ENCODE results near the gene CCDC191. TPM values are rescaled to one million over a fixed set of nuclear protein-coding genes. Genes with fewer than 3 reads are reported as not detected.

Gene CCDC191
- total and polyA plus RNA-seq, 5 donors from 2014 or later = 0.87 to 6.5 (median 1.4) TPM

GRCh38 chr3:114052216-114052615 lies 4.1 kb downstream of the CCDC191 start:
- H3K4me1 Mint-ChIP-seq = peaks cover 3 to 15% (median 13%) of the 10 kb centered on the region in 4 donors
- no peaks in the 10 kb centered on the region for H3K27me3 ChIP-seq (ENCODE audit: control insufficient read depth, insufficient read depth, low read length)
- no peaks in the 10 kb centered on the region for H3K27me3 Mint-ChIP-seq
- ATAC-seq (ENCODE audit: low read depth in 2 of 2) (no peak), DNase-seq (no peak)
- H3K4me3 Mint-ChIP-seq = no peak overlapping the region
- H3K36me3 ChIP-seq (ENCODE audit: control insufficient read depth, insufficient read depth, low read length) = no peaks in the 10 kb centered on the region
- no peaks in the 10 kb centered on the region for H3K9me3 ChIP-seq (ENCODE audit: control insufficient read depth in 2 of 2, low read length in 2 of 2)
- no peak overlapping the region for H3K4me3 ChIP-seq (ENCODE audit: low read depth, low read length)
- H3K9me3 Mint-ChIP-seq = peaks cover 0 to 1% (median 0%) of the 10 kb centered on the region in 7 donors
- H3K27ac ChIP-seq (ENCODE audit: insufficient read depth, low read length, poor library complexity, severe bottlenecking) = no peak overlapping the region
- H3K4me1 ChIP-seq (ENCODE audit: control insufficient read depth, insufficient read depth, low read length, poor library complexity, severe bottlenecking) = peaks cover 12% of the 10 kb centered on the region
- no peak overlapping the region for H3K27ac Mint-ChIP-seq
- peaks cover 7% of the 10 kb centered on the region for H3K36me3 Mint-ChIP-seq

GRCh38 chr3:114043205-114043604 lies 13.1 kb downstream of the CCDC191 start:
- no peaks in the 10 kb centered on the region for H3K9me3 ChIP-seq (ENCODE audit: control insufficient read depth in 2 of 2, low read length in 2 of 2)
- no peak overlapping the region for H3K27ac Mint-ChIP-seq
- DNase-seq (peak in 1 of 3 donors; percentile 34), ATAC-seq (ENCODE audit: low read depth in 2 of 2) (no peak)
- H3K9me3 Mint-ChIP-seq = no peaks in the 10 kb centered on the region
- no peak overlapping the region for H3K4me3 ChIP-seq (ENCODE audit: low read depth, low read length)
- no peaks in the 10 kb centered on the region for H3K4me1 ChIP-seq (ENCODE audit: control insufficient read depth, insufficient read depth, low read length, poor library complexity, severe bottlenecking)
- H3K27ac ChIP-seq (ENCODE audit: insufficient read depth, low read length, poor library complexity, severe bottlenecking) = no peak overlapping the region
- H3K36me3 Mint-ChIP-seq = peaks cover 17% of the 10 kb centered on the region
- no peak overlapping the region for H3K4me3 Mint-ChIP-seq
- H3K27me3 ChIP-seq (ENCODE audit: control insufficient read depth, insufficient read depth, low read length) = no peaks in the 10 kb centered on the region
- peaks cover 0 to 4% (median under 1%) of the 10 kb centered on the region in 4 donors for H3K4me1 Mint-ChIP-seq
- no peaks in the 10 kb centered on the region for H3K27me3 Mint-ChIP-seq
- H3K36me3 ChIP-seq (ENCODE audit: control insufficient read depth, insufficient read depth, low read length) = no peaks in the 10 kb centered on the region

- H3K4me1 ChIP-seq (ENCODE audit: control insufficient read depth, insufficient read depth, low read length, poor library complexity, severe bottlenecking) = no peaks in the 10 kb centered on the region
These were observed 20.4 kb downstream of the CCDC191 start for GRCh38 chr3:114035896-114036295.

GRCh38 chr3:114034787-114035545 lies 21.4 kb downstream of the CCDC191 start:
- no peaks in the 10 kb centered on the region for H3K9me3 Mint-ChIP-seq
- no peak for ATAC-seq (ENCODE audit: low read depth in 2 of 2)

More at GRCh38 chr3:114035896-114036295, 20.4 kb downstream of the CCDC191 start:
- H3K4me3 ChIP-seq (ENCODE audit: low read depth, low read length) = no peak overlapping the region
- H3K27me3 ChIP-seq (ENCODE audit: control insufficient read depth, insufficient read depth, low read length) = no peaks in the 10 kb centered on the region
- no peaks in the 10 kb centered on the region for H3K9me3 Mint-ChIP-seq
- H3K27ac Mint-ChIP-seq = no peak overlapping the region
- no peak overlapping the region for H3K27ac ChIP-seq (ENCODE audit: insufficient read depth, low read length, poor library complexity, severe bottlenecking)
- ATAC-seq (ENCODE audit: low read depth in 2 of 2) = no peak
- H3K36me3 ChIP-seq (ENCODE audit: control insufficient read depth, insufficient read depth, low read length) = peaks cover 9% of the 10 kb centered on the region
- no peak overlapping the region for H3K4me3 Mint-ChIP-seq
- no peak for DNase-seq
- peaks cover 30% of the 10 kb centered on the region for H3K36me3 Mint-ChIP-seq
- H3K4me1 Mint-ChIP-seq = peaks cover 0 to 2% (median 0%) of the 10 kb centered on the region in 4 donors
- H3K27me3 Mint-ChIP-seq = no peaks in the 10 kb centered on the region
- no peaks in the 10 kb centered on the region for H3K9me3 ChIP-seq (ENCODE audit: control insufficient read depth in 2 of 2, low read length in 2 of 2)

DNA sequence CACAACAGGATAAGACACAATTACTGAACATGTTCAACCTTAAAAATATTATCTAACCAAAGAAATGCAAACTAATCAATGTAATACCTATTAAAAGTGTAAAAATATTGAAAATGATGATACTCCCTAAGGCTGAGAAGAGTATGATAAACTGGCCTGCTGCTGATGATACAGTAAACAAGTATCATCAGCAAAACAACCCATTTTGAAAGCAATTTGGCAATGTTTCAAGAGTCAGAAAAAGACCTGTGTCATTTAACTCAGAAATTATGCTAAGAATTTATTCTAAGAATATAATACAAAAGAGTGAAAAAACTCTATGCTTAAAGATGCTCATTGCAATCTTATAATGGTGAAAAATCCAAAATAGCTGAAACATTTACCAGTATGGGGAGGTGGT lies 22.1 kb downstream of the CCDC191 start:
- Histone ChIP-seq H3K4me1 (ENCODE audit: control insufficient read depth, insufficient read depth, low read length, poor library complexity, severe bottlenecking) (no peaks in the 10 kb centered on the region), H3K27ac (ENCODE audit: insufficient read depth, low read length, poor library complexity, severe bottlenecking) (no peak overlapping the region), H3K4me3 (ENCODE audit: low read depth, low read length) (no peak overlapping the region), H3K9me3 (ENCODE audit: control insufficient read depth in 2 of 2, low read length in 2 of 2) (no peaks in the 10 kb centered on the region), H3K36me3 (ENCODE audit: control insufficient read depth, insufficient read depth, low read length) (peaks cover 9% of the 10 kb centered on the region), H3K27me3 (ENCODE audit: control insufficient read depth, insufficient read depth, low read length) (no peaks in the 10 kb centered on the region)
- no peaks in the 10 kb centered on the region for H3K9me3 Mint-ChIP-seq
- H3K36me3 Mint-ChIP-seq = peaks cover 35% of the 10 kb centered on the region
- ATAC-seq (ENCODE audit: low read depth in 2 of 2) = no peak
- no peak for DNase-seq
- no peaks in the 10 kb centered on the region for H3K4me1 Mint-ChIP-seq
- H3K27me3 Mint-ChIP-seq = no peaks in the 10 kb centered on the region
- no peak overlapping the region for H3K27ac Mint-ChIP-seq
- H3K4me3 Mint-ChIP-seq = no peak overlapping the region

More at GRCh38 chr3:114034787-114035545, 21.4 kb downstream of the CCDC191 start:
- Histone ChIP-seq H3K9me3 (ENCODE audit: control insufficient read depth in 2 of 2, low read length in 2 of 2) (no peaks in the 10 kb centered on the region), H3K27me3 (ENCODE audit: control insufficient read depth, insufficient read depth, low read length) (no peaks in the 10 kb centered on the region), H3K27ac (ENCODE audit: insufficient read depth, low read length, poor library complexity, severe bottlenecking) (no peak overlapping the region), H3K36me3 (ENCODE audit: control insufficient read depth, insufficient read depth, low read length) (peaks cover 9% of the 10 kb centered on the region), H3K4me3 (ENCODE audit: low read depth, low read length) (no peak overlapping the region), H3K4me1 (ENCODE audit: control insufficient read depth, insufficient read depth, low read length, poor library complexity, severe bottlenecking) (no peaks in the 10 kb centered on the region)
- Mint-ChIP-seq H3K4me1 (no peaks in the 10 kb centered on the region), H3K36me3 (peaks cover 36% of the 10 kb centered on the region), H3K4me3 (no peak overlapping the region), H3K27ac (no peak overlapping the region), H3K27me3 (no peaks in the 10 kb centered on the region)
- DNase-seq = no peak

GRCh38 chr3:114033721-114034120 lies 22.6 kb downstream of the CCDC191 start:
- ATAC-seq (ENCODE audit: low read depth in 2 of 2) (no peak), DNase-seq (no peak)
- no peak overlapping the region for H3K4me3 Mint-ChIP-seq
- no peaks in the 10 kb centered on the region for H3K4me1 Mint-ChIP-seq
- H3K9me3 Mint-ChIP-seq = no peaks in the 10 kb centered on the region
- Histone ChIP-seq H3K4me3 (ENCODE audit: low read depth, low read length) (no peak overlapping the region), H3K9me3 (ENCODE audit: control insufficient read depth in 2 of 2, low read length in 2 of 2) (no peaks in the 10 kb centered on the region), H3K27me3 (ENCODE audit: control insufficient read depth, insufficient read depth, low read length) (no peaks in the 10 kb centered on the region), H3K27ac (ENCODE audit: insufficient read depth, low read length, poor library complexity, severe bottlenecking) (no peak overlapping the region), H3K4me1 (ENCODE audit: control insufficient read depth, insufficient read depth, low read length, poor library complexity, severe bottlenecking) (no peaks in the 10 kb centered on the region), H3K36me3 (ENCODE audit: control insufficient read depth, insufficient read depth, low read length) (peaks cover 9% of the 10 kb centered on the region)
- H3K27me3 Mint-ChIP-seq = no peaks in the 10 kb centered on the region
- H3K36me3 Mint-ChIP-seq = peaks cover 32% of the 10 kb centered on the region
- H3K27ac Mint-ChIP-seq = no peak overlapping the region

DNA sequence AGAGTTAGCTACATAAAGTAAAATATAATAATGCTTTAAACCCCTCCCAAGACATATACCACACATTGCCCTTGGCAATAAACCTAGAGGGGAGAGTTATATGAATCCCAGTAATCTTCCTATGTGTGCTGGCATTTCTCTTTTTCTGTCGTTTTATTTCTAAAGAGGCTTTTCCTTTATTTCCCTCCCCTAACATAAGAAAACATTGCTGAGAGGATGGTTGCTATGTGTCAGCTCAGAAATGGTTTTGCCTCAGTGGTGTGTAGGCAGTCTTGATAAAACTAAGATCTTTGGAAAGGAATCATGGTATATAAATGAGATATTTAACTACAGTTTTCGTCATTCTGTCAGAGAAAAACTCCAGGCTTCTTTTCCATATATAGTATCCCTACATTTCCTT lies 30.0 kb downstream of the CCDC191 start:
- no peak overlapping the region for H3K4me3 Mint-ChIP-seq
- H3K36me3 Mint-ChIP-seq = peaks cover 6% of the 10 kb centered on the region
- no peak for DNase-seq
- H3K4me1 Mint-ChIP-seq = no peaks in the 10 kb centered on the region
- Histone ChIP-seq H3K4me1 (ENCODE audit: control insufficient read depth, insufficient read depth, low read length, poor library complexity, severe bottlenecking) (no peaks in the 10 kb centered on the region), H3K9me3 (ENCODE audit: control insufficient read depth in 2 of 2, low read length in 2 of 2) (no peaks in the 10 kb centered on the region), H3K36me3 (ENCODE audit: control insufficient read depth, insufficient read depth, low read length) (no peaks in the 10 kb centered on the region), H3K27me3 (ENCODE audit: control insufficient read depth, insufficient read depth, low read length) (no peaks in the 10 kb centered on the region), H3K4me3 (ENCODE audit: low read depth, low read length) (no peak overlapping the region), H3K27ac (ENCODE audit: insufficient read depth, low read length, poor library complexity, severe bottlenecking) (no peak overlapping the region)
- no peak for ATAC-seq (ENCODE audit: low read depth in 2 of 2)
- H3K27ac Mint-ChIP-seq = no peak overlapping the region
- H3K9me3 Mint-ChIP-seq = peaks cover 0 to 2% (median 0%) of the 10 kb centered on the region in 7 donors
- H3K27me3 Mint-ChIP-seq = no peaks in the 10 kb centered on the region

DNA sequence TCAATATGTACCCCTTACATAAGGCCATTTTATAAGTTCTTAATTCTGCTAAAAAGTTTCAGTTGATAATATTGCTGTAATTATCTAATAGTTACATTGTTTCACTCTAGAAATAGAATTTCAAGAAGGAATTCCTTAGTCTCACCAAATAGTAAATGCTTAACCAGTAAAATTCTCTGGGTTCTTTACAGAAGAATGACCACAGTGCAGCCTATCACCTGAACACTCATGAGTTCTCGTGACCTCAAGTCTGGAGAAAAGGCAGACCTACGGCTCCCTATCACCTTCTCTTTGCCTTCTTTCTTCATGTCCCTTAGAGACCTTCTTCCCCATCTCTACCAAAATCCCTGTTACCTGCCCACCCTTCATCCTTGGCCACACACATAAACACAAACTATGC lies 30.9 kb downstream of the CCDC191 start:
- H3K36me3 Mint-ChIP-seq = peaks cover 3% of the 10 kb centered on the region
- no peak overlapping the region for H3K4me3 ChIP-seq (ENCODE audit: low read depth, low read length)
- H3K27ac Mint-ChIP-seq = no peak overlapping the region
- ATAC-seq (ENCODE audit: low read depth in 2 of 2) (no peak), DNase-seq (no peak)
- H3K9me3 Mint-ChIP-seq = peaks cover 0 to 2% (median 0%) of the 10 kb centered on the region in 7 donors
- no peak overlapping the region for H3K27ac ChIP-seq (ENCODE audit: insufficient read depth, low read length, poor library complexity, severe bottlenecking)
- H3K4me3 Mint-ChIP-seq = no peak overlapping the region
- no peaks in the 10 kb centered on the region for H3K4me1 ChIP-seq (ENCODE audit: control insufficient read depth, insufficient read depth, low read length, poor library complexity, severe bottlenecking)
- H3K27me3 ChIP-seq (ENCODE audit: control insufficient read depth, insufficient read depth, low read length) = no peaks in the 10 kb centered on the region
- no peaks in the 10 kb centered on the region for H3K4me1 Mint-ChIP-seq
- no peaks in the 10 kb centered on the region for H3K27me3 Mint-ChIP-seq
- H3K36me3 ChIP-seq (ENCODE audit: control insufficient read depth, insufficient read depth, low read length) = no peaks in the 10 kb centered on the region
- H3K9me3 ChIP-seq (ENCODE audit: control insufficient read depth in 2 of 2, low read length in 2 of 2) = no peaks in the 10 kb centered on the region
